Measurements from ENCODE around the gene MYOM3. TPM values are rescaled to one million over a fixed set of nuclear protein-coding genes. Genes with fewer than 3 reads are reported as not detected.

Gene MYOM3
- total and polyA plus RNA-seq, 4 donors, result 0.59 to 1.9 (median 0.95) TPM

DNA sequence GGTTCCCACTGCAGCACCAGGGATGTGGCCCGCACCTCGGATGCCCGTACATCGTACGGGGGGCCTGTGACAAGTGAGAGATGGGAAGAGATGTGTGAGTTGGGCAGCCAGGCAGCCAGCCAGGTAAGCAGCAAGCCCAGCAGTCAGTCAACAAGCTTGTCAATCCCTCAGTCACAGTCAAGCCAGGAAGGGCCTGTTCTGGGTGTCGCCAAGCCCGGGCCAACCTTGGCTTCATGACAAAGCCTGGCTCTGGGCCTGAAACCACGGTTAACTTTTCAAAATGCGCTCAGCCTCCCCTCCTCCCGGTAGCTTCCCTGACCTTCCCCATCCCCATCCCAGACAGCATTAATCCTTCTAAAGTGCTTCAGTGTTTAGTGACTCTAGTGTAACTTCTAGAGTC is 31.8 kb downstream of the MYOM3 start:
- intact Hi-C loops (cut with DNase I), result no loop called here
- Histone ChIP-seq H3K9me3 (ENCODE audit: control insufficient read depth, low read length) (no peaks in the 10 kb centered on the region), H3K27me3 (ENCODE audit: control insufficient read depth in 1 of 2, insufficient read depth in 2 of 2, low read length in 1 of 2) (no peaks in the 10 kb centered on the region), H3K27ac (ENCODE audit: low read depth in 1 of 2, low read length in 2 of 2) (no peak overlapping the region), H3K4me1 (ENCODE audit: control insufficient read depth in 1 of 2, insufficient read depth in 2 of 2, low read length in 2 of 2) (no peaks in the 10 kb centered on the region), H3K36me3 (ENCODE audit: control insufficient read depth in 1 of 2, insufficient read depth in 2 of 2, low read length in 1 of 2) (no peaks in the 10 kb centered on the region), H3K4me3 (ENCODE audit: low read length in 2 of 2) (no peak overlapping the region)
- ATAC-seq (ENCODE audit: low FRiP score) (no peak), DNase-seq (no peak)
- 36 to 40% methylated on average over 10 of the region's 10 CpGs for WGBS, 2 donors

DNA sequence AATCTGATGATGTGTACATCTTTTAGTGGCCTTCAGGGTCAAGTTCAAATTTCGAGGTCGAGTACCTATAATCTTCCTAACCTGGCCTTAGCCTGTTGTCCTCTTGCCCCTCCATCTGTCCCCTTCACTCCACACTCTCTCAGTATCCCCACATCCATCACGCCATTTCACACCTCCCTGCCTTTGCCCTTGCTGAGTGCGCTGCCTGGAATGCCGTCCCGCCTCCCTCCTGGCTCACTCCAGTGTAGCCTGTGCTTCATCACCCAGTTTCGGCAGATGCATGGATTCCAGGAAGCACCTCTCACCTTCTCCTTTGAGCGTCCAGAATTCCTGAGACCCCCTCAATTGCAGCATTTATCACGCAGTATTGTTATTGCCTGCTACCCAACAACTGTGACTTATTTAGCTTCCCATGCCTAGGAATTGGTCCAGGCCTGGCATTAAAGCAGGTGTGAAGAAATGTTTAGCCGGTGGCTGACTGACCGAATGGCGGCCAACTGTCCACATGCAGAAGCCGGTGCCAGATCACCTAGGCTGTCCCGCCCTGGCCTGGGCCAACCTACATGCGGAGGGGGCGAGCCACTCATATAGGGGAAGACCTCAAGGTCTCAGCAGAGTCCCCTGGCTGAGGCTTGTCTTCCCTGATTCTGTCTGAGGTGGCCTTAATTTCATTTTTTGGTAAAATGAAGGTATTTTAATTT is 34.5 kb downstream of the MYOM3 start:
- no peak overlapping the region for H3K4me3 ChIP-seq (ENCODE audit: low read length in 2 of 2)
- no peaks in the 10 kb centered on the region for H3K4me1 ChIP-seq (ENCODE audit: control insufficient read depth in 1 of 2, insufficient read depth in 2 of 2, low read length in 2 of 2)
- DNase-seq (no peak), ATAC-seq (ENCODE audit: low FRiP score) (no peak)
- intact Hi-C loops (cut with DNase I), result no loop called here
- no peaks in the 10 kb centered on the region for H3K36me3 ChIP-seq (ENCODE audit: control insufficient read depth in 1 of 2, insufficient read depth in 2 of 2, low read length in 1 of 2)
- no peaks in the 10 kb centered on the region for H3K27me3 ChIP-seq (ENCODE audit: control insufficient read depth in 1 of 2, insufficient read depth in 2 of 2, low read length in 1 of 2)
- H3K27ac ChIP-seq (ENCODE audit: low read depth in 1 of 2, low read length in 2 of 2), result no peak overlapping the region
- no peaks in the 10 kb centered on the region for H3K9me3 ChIP-seq (ENCODE audit: control insufficient read depth, low read length)
- WGBS, 2 donors, result 94% methylated on average over 16 of the region's 16 CpGs

DNA sequence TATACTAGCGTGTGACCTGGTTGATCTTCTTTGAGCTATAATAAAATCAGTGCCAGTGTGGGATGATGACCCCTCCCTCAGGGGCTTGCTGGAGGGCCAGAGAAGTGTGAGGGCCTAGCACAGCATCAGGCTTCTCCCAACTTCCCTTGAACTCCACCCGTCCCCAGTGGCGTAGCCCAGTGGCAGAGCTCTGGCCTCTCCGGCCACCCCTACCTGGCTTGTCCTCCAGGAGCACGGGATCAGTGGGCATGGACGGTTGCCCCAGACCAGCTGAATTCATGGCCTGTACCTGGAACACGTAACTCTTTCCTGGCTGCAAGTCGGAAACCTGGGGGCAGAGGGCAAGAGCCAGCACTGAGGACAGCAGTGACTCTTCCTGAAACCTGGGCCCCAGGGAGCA is 36.0 kb downstream of the MYOM3 start:
- Histone ChIP-seq H3K4me1 (ENCODE audit: control insufficient read depth in 1 of 2, insufficient read depth in 2 of 2, low read length in 2 of 2) (no peaks in the 10 kb centered on the region), H3K27me3 (ENCODE audit: control insufficient read depth in 1 of 2, insufficient read depth in 2 of 2, low read length in 1 of 2) (no peaks in the 10 kb centered on the region), H3K36me3 (ENCODE audit: control insufficient read depth in 1 of 2, insufficient read depth in 2 of 2, low read length in 1 of 2) (no peaks in the 10 kb centered on the region), H3K9me3 (ENCODE audit: control insufficient read depth, low read length) (no peaks in the 10 kb centered on the region), H3K27ac (ENCODE audit: low read depth in 1 of 2, low read length in 2 of 2) (no peak overlapping the region), H3K4me3 (ENCODE audit: low read length in 2 of 2) (no peak overlapping the region)
- no peak for DNase-seq
- ATAC-seq (ENCODE audit: low FRiP score), result no peak
- intact Hi-C loops (cut with DNase I), result no loop called here
- WGBS, 2 donors, result 92 to 95% methylated on average over 8 of the region's 8 CpGs

DNA sequence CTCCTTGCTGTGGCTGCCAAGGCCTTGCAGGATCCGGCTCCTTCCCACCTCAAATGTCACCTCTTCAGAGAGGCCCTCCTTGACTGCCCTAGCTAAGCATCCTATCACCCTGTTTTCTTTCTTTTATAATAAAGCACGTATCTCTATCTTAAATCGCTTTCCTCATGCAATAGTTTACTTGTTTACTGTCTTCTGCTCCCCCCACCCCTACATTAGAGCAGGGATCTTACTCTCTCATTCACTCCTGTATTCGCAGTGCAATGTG is 36.4 kb downstream of the MYOM3 start:
- H3K36me3 ChIP-seq (ENCODE audit: control insufficient read depth in 1 of 2, insufficient read depth in 2 of 2, low read length in 1 of 2), result no peaks in the 10 kb centered on the region
- H3K4me3 ChIP-seq (ENCODE audit: low read length in 2 of 2), result no peak overlapping the region
- H3K27me3 ChIP-seq (ENCODE audit: control insufficient read depth in 1 of 2, insufficient read depth in 2 of 2, low read length in 1 of 2), result no peaks in the 10 kb centered on the region
- WGBS, 2 donors, result 92% methylated on average over 4 of the region's 4 CpGs
- no peaks in the 10 kb centered on the region for H3K9me3 ChIP-seq (ENCODE audit: control insufficient read depth, low read length)
- intact Hi-C loops (cut with DNase I), result no loop called here
- H3K4me1 ChIP-seq (ENCODE audit: control insufficient read depth in 1 of 2, insufficient read depth in 2 of 2, low read length in 2 of 2), result no peaks in the 10 kb centered on the region
- no peak for DNase-seq
- ATAC-seq (ENCODE audit: low FRiP score), result no peak
- no peak overlapping the region for H3K27ac ChIP-seq (ENCODE audit: low read depth in 1 of 2, low read length in 2 of 2)

DNA sequence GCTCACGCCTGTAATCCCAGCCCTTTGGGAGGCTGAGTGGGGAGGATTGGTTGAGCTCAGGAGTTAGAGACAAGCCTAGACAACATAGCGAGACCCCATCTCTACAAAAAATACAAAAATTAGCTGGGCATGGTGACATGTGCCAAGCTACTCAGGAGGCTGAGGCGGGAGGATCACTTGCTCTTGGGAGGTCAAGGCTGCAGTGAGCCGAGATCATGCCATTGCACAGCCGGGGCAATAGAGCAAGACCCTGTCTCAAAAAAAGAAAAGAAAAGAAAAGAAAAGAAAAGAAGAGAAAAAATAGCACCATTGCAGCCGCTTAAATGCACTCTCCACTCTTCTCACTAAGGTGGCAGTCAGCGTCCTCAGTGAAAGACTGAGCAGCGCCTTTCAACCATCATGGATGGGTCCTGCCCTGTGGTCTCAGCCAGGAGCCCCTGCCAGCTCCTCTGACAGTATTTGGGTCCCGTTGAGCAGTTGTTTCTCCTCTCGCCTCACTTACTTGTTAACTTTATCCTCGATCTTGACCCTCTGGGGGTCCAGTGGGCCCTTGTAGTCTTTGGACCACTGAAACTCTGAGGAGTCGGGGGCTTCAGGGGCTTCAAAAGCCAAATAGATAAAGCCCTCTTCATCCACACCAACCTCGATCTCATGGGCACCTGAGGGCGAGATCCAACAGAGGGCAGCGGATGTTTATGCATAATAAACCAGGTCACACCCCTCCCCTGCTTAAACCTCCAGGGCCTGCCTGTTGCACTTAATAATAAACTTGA is 36.9 kb downstream of the MYOM3 start:
- no peak overlapping the region for H3K4me3 ChIP-seq (ENCODE audit: low read length in 2 of 2)
- H3K27me3 ChIP-seq (ENCODE audit: control insufficient read depth in 1 of 2, insufficient read depth in 2 of 2, low read length in 1 of 2), result no peaks in the 10 kb centered on the region
- ATAC-seq (ENCODE audit: low FRiP score) (no peak), DNase-seq (no peak)
- no peak overlapping the region for H3K27ac ChIP-seq (ENCODE audit: low read depth in 1 of 2, low read length in 2 of 2)
- no peaks in the 10 kb centered on the region for H3K4me1 ChIP-seq (ENCODE audit: control insufficient read depth in 1 of 2, insufficient read depth in 2 of 2, low read length in 2 of 2)
- H3K9me3 ChIP-seq (ENCODE audit: control insufficient read depth, low read length), result no peaks in the 10 kb centered on the region
- no peaks in the 10 kb centered on the region for H3K36me3 ChIP-seq (ENCODE audit: control insufficient read depth in 1 of 2, insufficient read depth in 2 of 2, low read length in 1 of 2)
- intact Hi-C loops (cut with DNase I), result no loop called here
- WGBS, 2 donors, result 90 to 91% methylated on average over 15 of the region's 15 CpGs

DNA sequence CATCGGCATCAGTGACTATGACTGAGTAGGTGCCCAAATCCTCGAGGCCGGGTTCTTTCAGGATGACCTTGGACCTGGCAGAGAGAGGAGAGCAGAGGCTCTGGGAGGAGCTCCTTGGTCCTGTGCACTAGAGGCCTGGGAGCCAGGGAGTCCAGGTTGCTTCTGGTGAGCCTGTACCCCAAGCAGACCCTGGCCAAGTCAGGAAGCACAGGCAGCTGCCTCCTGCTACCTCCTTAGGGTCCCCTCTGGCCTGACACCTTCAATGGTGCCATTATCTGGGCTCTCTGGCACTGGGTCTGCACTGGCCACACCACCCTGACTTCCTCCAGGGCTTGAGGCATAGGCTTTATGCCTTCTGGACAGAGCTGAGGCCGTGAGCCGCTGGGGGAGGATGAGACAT is 37.7 kb downstream of the MYOM3 start:
- no peaks in the 10 kb centered on the region for H3K36me3 ChIP-seq (ENCODE audit: control insufficient read depth in 1 of 2, insufficient read depth in 2 of 2, low read length in 1 of 2)
- no peaks in the 10 kb centered on the region for H3K27me3 ChIP-seq (ENCODE audit: control insufficient read depth in 1 of 2, insufficient read depth in 2 of 2, low read length in 1 of 2)
- intact Hi-C loops (cut with DNase I), result no loop called here
- 90 to 92% methylated on average over 5 of the region's 5 CpGs for WGBS, 2 donors
- ATAC-seq (ENCODE audit: low FRiP score) (no peak), DNase-seq (no peak)
- H3K9me3 ChIP-seq (ENCODE audit: control insufficient read depth, low read length), result no peaks in the 10 kb centered on the region
- H3K4me1 ChIP-seq (ENCODE audit: control insufficient read depth in 1 of 2, insufficient read depth in 2 of 2, low read length in 2 of 2), result no peaks in the 10 kb centered on the region
- no peak overlapping the region for H3K27ac ChIP-seq (ENCODE audit: low read depth in 1 of 2, low read length in 2 of 2)
- H3K4me3 ChIP-seq (ENCODE audit: low read length in 2 of 2), result no peak overlapping the region

DNA sequence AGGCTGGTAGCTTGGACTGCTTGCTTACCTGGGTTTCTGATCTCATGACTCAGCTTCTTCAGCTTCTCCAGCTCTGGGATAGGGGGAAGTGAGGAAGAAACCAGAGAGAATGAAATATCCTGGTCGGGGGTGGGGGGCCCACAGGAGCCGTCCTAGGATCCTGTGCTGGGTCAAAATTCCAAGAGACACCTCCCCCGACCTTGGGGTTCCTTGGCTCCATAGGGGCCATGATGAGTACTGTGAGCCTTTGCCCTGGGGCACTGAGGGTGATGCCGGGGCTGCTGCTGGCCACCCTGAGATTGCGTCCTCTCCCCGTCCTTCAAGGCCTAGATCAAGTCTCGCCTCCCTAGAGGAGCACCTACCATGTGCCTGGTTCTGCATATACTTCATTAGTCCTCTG is 40.0 kb downstream of the MYOM3 start:
- Histone ChIP-seq H3K36me3 (ENCODE audit: control insufficient read depth in 1 of 2, insufficient read depth in 2 of 2, low read length in 1 of 2) (no peaks in the 10 kb centered on the region), H3K4me1 (ENCODE audit: control insufficient read depth in 1 of 2, insufficient read depth in 2 of 2, low read length in 2 of 2) (no peaks in the 10 kb centered on the region), H3K4me3 (ENCODE audit: low read length in 2 of 2) (no peak overlapping the region), H3K27me3 (ENCODE audit: control insufficient read depth in 1 of 2, insufficient read depth in 2 of 2, low read length in 1 of 2) (no peaks in the 10 kb centered on the region), H3K9me3 (ENCODE audit: control insufficient read depth, low read length) (no peaks in the 10 kb centered on the region), H3K27ac (ENCODE audit: low read depth in 1 of 2, low read length in 2 of 2) (no peak overlapping the region)
- 92 to 95% methylated on average over 7 of the region's 7 CpGs for WGBS, 2 donors
- ATAC-seq (ENCODE audit: low FRiP score) (no peak), DNase-seq (no peak)
- intact Hi-C loops (cut with DNase I), result loop anchor here (1.0 to 2.0 kb wide), 2 partner anchors 39 to 41 kb away; partner anchors contain the start of gene MYOM3 (in 1 of the 2)

DNA sequence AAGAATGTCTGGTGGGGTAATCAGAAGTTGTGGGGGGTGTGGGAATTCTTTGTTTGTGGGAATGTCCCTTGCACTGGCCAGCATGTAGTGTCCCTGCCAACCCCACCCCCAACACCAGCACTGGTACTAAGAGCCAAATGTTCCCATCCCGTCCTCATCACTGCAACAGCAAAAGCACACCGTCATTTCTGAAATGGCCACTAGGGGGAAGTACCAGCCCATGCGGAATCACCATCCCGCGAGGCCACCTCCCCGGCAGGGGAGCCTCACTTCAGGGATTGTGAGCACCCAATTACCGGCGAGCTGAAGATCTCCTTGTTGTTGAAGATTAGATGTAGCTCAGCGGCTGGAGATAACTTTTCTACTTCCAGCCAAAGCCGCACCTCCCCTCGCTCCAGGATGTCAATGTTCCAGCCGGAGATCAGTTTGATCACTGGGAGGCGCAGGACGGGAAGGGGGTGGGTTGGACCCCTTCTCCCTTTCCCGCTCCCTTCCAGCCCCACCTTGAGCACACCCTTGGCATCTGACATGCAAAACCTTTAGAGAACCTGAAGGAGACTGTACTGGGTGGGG is 41.0 kb downstream of the MYOM3 start:
- intact Hi-C loops (cut with DNase I), result loop anchor here (1.0 to 2.0 kb wide), 2 partner anchors 40 to 42 kb away; partner anchors contain the start of gene MYOM3 (in 1 of the 2)
- DNase-seq, result peak; percentile 74 to 85
- no peaks in the 10 kb centered on the region for H3K36me3 ChIP-seq (ENCODE audit: control insufficient read depth in 1 of 2, insufficient read depth in 2 of 2, low read length in 1 of 2)
- H3K4me1 ChIP-seq (ENCODE audit: control insufficient read depth in 1 of 2, insufficient read depth in 2 of 2, low read length in 2 of 2), result no peaks in the 10 kb centered on the region
- peak; percentile 82 for ATAC-seq (ENCODE audit: low FRiP score)
- no peak overlapping the region for H3K27ac ChIP-seq (ENCODE audit: low read depth in 1 of 2, low read length in 2 of 2)
- H3K27me3 ChIP-seq (ENCODE audit: control insufficient read depth in 1 of 2, insufficient read depth in 2 of 2, low read length in 1 of 2), result no peaks in the 10 kb centered on the region
- WGBS, 2 donors, result 24% methylated on average over 15 of the region's 15 CpGs
- H3K4me3 ChIP-seq (ENCODE audit: low read length in 2 of 2), result no peak overlapping the region
- H3K9me3 ChIP-seq (ENCODE audit: control insufficient read depth, low read length), result no peaks in the 10 kb centered on the region

DNA sequence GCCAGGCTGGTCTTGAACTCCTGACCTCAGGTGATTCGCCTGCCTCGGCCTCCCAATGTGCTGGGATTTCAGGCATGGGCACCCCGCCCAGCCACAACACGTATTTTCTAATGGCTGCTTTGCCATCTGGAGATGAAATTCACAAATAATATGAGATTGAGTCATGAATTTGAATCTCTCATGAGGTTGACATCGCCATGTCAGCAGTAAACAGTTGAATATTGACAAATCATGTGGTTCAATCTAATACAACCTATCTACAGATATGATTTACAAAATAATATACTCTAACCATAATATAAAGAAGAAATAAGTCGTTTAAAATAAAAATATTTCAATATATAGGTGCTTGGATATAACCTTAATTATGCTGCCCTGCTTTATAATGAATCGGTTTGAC is 42.1 kb downstream of the MYOM3 start:
- DNase-seq, result no peak
- Histone ChIP-seq H3K4me3 (ENCODE audit: low read length in 2 of 2) (no peak overlapping the region), H3K36me3 (ENCODE audit: control insufficient read depth in 1 of 2, insufficient read depth in 2 of 2, low read length in 1 of 2) (no peaks in the 10 kb centered on the region), H3K9me3 (ENCODE audit: control insufficient read depth, low read length) (no peaks in the 10 kb centered on the region), H3K4me1 (ENCODE audit: control insufficient read depth in 1 of 2, insufficient read depth in 2 of 2, low read length in 2 of 2) (no peaks in the 10 kb centered on the region), H3K27me3 (ENCODE audit: control insufficient read depth in 1 of 2, insufficient read depth in 2 of 2, low read length in 1 of 2) (no peaks in the 10 kb centered on the region), H3K27ac (ENCODE audit: low read depth in 1 of 2, low read length in 2 of 2) (no peak overlapping the region)
- WGBS, 2 donors, result 67 to 77% methylated on average over 7 of the region's 7 CpGs
- intact Hi-C loops (cut with DNase I), result loop anchor here in 1 of 2 donors (2.0 kb wide), 1 partner anchor 43 kb away; the partner anchor contains the start of gene MYOM3
- ATAC-seq (ENCODE audit: low FRiP score), result no peak
